Osteoblast (primary cell): ENCODE results near the gene NPSR1. TPM values are rescaled to one million over a fixed set of nuclear protein-coding genes. Genes with fewer than 3 reads are reported as not detected.
"Not testable (repeated sequence)": the region's sequence is repeated elsewhere in the genome, so short reads cannot be mapped to it uniquely, and the experiment has no call there.

Experiments
- DNase-seq: peaks from one replicate; pipeline ENCODE4 v3.0.0; 2011; ENCODE audit warnings: low spot score, mixed read lengths; ENCODE audit not compliant: insufficient read length; ENCODE audit errors: missing footprints
- H2AFZ ChIP-seq: 2 replicates; pipeline ENCODE4 v1.6.0; 2011; ENCODE audit warnings: mild to moderate bottlenecking, low read length
- H3K27ac ChIP-seq: 2 replicates; pipeline ENCODE4 v1.5.1; 2011; ENCODE audit warnings: mild to moderate bottlenecking, low read depth, low read length, moderate library complexity
- H3K27me3 ChIP-seq: 2 replicates; pipeline ENCODE4 v1.6.0; 2012; ENCODE audit warnings: mild to moderate bottlenecking, control low read depth, inconsistent platforms, low read length, moderate library complexity; ENCODE audit not compliant: insufficient read depth
- H3K36me3 ChIP-seq: 2 replicates; pipeline ENCODE4 v1.5.1; 2011; ENCODE audit warnings: mild to moderate bottlenecking, low read length, control low read depth, moderate library complexity; ENCODE audit not compliant: insufficient read depth
- H3K4me1 ChIP-seq: 2 replicates; pipeline ENCODE4 v1.5.1; 2011; ENCODE audit warnings: mild to moderate bottlenecking, low read length, control low read depth, moderate library complexity; ENCODE audit not compliant: insufficient read depth
- H3K4me2 ChIP-seq: 2 replicates; pipeline ENCODE4 v1.6.0; 2011; ENCODE audit warnings: mild to moderate bottlenecking, low read length; ENCODE audit not compliant: insufficient read depth
- H3K4me3 ChIP-seq: fragments of 200-600 bp; sonication (generic); 3 replicates; pipeline ENCODE4 v1.5.1; 2012; ENCODE audit warnings: mild to moderate bottlenecking, low read length, inconsistent platforms; ENCODE audit not compliant: insufficient read depth
- H3K79me2 ChIP-seq: 2 replicates; pipeline ENCODE4 v1.6.0; 2012; ENCODE audit warnings: mild to moderate bottlenecking, low read length, control low read depth, inconsistent platforms; ENCODE audit not compliant: insufficient read depth
- H3K9me3 ChIP-seq: 2 replicates; pipeline ENCODE4 v1.5.1; 2011; ENCODE audit warnings: low read depth, low read length, control low read depth
- H4K20me1 ChIP-seq: 2 replicates; pipeline ENCODE4 v1.6.0; 2012; ENCODE audit warnings: mild to moderate bottlenecking, low read length, control low read depth; ENCODE audit not compliant: insufficient read depth
- CTCF ChIP-seq: IDR thresholded peaks from 2 replicates; pipeline ENCODE4 v1.5.1; 2011; ENCODE audit warnings: mild to moderate bottlenecking, low read depth, low read length, moderate library complexity; ENCODE audit errors: extremely low read depth
- total RNA-seq: library from RNA; depleted of rRNA; stranded (reverse); fragments of >200 nt; gene quantifications from 2 replicates; pipeline ENCODE4 v1.2.3, GENCODE V29; 2012

The NPSR1 gene
- total RNA-seq, 1 donor = not detected

GRCh38 chr7:34868602-34869001 is 210.6 kb downstream of the NPSR1 start:
- H3K36me3 ChIP-seq, H4K20me1 ChIP-seq, H3K4me1 ChIP-seq, H3K4me2 ChIP-seq, H3K4me3 ChIP-seq, H3K27me3 ChIP-seq, H3K79me2 ChIP-seq, H2AFZ ChIP-seq, H3K9me3 ChIP-seq, DNase-seq, H3K27ac ChIP-seq: not testable (repeated sequence)

DNA sequence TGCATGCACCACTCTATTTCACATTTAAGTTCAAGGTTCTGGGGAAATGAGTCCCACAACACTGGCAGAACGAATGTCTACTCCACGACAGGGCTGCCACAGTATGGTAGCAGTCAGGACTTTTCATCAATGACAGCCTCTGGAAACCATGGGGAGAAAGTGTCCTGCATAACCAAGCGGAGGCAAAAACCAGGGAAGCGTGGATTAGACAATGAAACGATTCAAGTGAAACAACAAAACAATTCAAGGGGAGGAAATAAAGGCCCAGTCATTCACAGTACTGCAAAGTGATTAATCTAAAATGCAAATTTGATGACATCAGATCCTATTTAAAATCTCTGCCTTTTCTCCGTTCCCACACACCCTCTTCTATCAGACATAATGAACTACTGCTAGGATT is 211.0 kb downstream of the NPSR1 start:
- no peak overlapping the region for H3K4me3 ChIP-seq
- no peaks in the 10 kb centered on the region for H3K36me3 ChIP-seq
- no peak overlapping the region for H2AFZ ChIP-seq
- no peaks in the 10 kb centered on the region for H3K4me1 ChIP-seq
- no peak overlapping the region for H3K4me2 ChIP-seq
- no peak for TF ChIP-seq CTCF
- H3K79me2 ChIP-seq = no peaks in the 10 kb centered on the region
- no peaks in the 10 kb centered on the region for H4K20me1 ChIP-seq
- H3K9me3 ChIP-seq = no peaks in the 10 kb centered on the region
- no peak for DNase-seq
- H3K27ac ChIP-seq = no peak overlapping the region
- no peaks in the 10 kb centered on the region for H3K27me3 ChIP-seq

GRCh38 chr7:34870041-34870440 is 212.0 kb downstream of the NPSR1 start:
- H3K4me1 ChIP-seq, H3K79me2 ChIP-seq, DNase-seq, H3K27me3 ChIP-seq, H3K9me3 ChIP-seq, H3K27ac ChIP-seq, H3K4me2 ChIP-seq, H2AFZ ChIP-seq, H4K20me1 ChIP-seq, H3K36me3 ChIP-seq, H3K4me3 ChIP-seq: not testable (repeated sequence)

GRCh38 chr7:34874329-34874728 is 216.3 kb downstream of the NPSR1 start:
- not testable (repeated sequence) for H3K4me3 ChIP-seq, H3K9me3 ChIP-seq, H2AFZ ChIP-seq, H3K36me3 ChIP-seq, DNase-seq, H3K4me2 ChIP-seq, H3K79me2 ChIP-seq, H4K20me1 ChIP-seq, H3K4me1 ChIP-seq, H3K27me3 ChIP-seq, H3K27ac ChIP-seq

- H3K27me3 ChIP-seq = no peaks in the 10 kb centered on the region
- TF ChIP-seq CTCF = no peak
These were observed 217.5 kb downstream of the NPSR1 start for GRCh38 chr7:34875481-34875880.

GRCh38 chr7:34878944-34879735 is 221.1 kb downstream of the NPSR1 start:
- H3K9me3 ChIP-seq, H3K27ac ChIP-seq, H3K4me3 ChIP-seq, H3K79me2 ChIP-seq, H2AFZ ChIP-seq, H3K4me1 ChIP-seq, DNase-seq, H3K36me3 ChIP-seq, H3K27me3 ChIP-seq, H3K4me2 ChIP-seq, H4K20me1 ChIP-seq: not testable (repeated sequence)

More at GRCh38 chr7:34875481-34875880, 217.5 kb downstream of the NPSR1 start:
- H3K79me2 ChIP-seq = no peaks in the 10 kb centered on the region
- no peak overlapping the region for H3K4me3 ChIP-seq
- no peak overlapping the region for H2AFZ ChIP-seq
- no peaks in the 10 kb centered on the region for H3K4me1 ChIP-seq
- no peak for DNase-seq
- H3K27ac ChIP-seq = no peak overlapping the region
- H4K20me1 ChIP-seq = no peaks in the 10 kb centered on the region
- no peaks in the 10 kb centered on the region for H3K9me3 ChIP-seq
- no peaks in the 10 kb centered on the region for H3K36me3 ChIP-seq
- H3K4me2 ChIP-seq = no peak overlapping the region
